ENCODE data around the gene IFI6.

The IFI6 gene

GRCh38 chr1:27638805-27639204 is 33.2 kb downstream of the IFI6 start:
- H3K4me3 ChIP-seq (ENCODE audit: low read depth, low read length): no peak overlapping the region
- TF ChIP-seq, protein P1, sequence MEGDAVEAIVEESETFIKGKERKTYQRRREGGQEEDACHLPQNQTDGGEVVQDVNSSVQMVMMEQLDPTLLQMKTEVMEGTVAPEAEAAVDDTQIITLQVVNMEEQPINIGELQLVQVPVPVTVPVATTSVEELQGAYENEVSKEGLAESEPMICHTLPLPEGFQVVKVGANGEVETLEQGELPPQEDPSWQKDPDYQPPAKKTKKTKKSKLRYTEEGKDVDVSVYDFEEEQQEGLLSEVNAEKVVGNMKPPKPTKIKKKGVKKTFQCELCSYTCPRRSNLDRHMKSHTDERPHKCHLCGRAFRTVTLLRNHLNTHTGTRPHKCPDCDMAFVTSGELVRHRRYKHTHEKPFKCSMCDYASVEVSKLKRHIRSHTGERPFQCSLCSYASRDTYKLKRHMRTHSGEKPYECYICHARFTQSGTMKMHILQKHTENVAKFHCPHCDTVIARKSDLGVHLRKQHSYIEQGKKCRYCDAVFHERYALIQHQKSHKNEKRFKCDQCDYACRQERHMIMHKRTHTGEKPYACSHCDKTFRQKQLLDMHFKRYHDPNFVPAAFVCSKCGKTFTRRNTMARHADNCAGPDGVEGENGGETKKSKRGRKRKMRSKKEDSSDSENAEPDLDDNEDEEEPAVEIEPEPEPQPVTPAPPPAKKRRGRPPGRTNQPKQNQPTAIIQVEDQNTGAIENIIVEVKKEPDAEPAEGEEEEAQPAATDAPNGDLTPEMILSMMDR (IDR thresholded peaks at IDR 0.05; ENCODE audit: low read depth, low read length): no peak

DNA sequence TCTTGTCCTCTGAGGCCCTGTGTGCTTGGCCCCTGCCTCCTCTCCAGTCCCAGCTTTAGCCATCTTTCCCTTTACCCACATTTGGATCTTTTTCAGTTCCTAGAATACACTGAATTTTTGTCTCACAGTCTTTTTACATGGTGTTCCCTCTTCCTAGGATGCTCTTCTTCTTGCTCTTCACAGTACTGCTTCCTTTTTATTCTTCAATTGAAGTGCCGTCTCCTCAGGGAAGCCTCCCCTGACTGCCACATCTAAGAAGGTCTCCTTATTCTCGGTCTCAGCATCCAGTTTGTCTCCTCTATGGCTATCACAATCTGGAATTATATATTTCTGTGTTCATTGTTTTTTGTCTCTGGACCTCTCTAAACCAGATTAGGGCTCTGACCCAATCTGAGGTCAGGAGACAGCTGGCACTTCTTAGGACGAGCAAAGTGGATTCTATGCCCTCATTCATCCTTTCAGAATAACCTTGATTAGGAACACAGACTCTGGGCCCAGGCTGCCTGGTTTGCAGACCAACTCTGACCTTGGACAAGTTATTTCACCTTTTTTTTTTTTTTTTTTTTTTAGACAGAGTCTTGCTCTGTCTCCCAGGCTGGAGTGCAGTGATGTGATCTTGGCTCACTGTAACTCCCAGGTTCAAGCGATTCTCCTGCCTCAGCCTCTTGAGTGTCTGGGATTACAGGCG is 33.8 kb downstream of the IFI6 start:
- no peak overlapping the region for H3K4me3 ChIP-seq (ENCODE audit: low read depth, low read length)
- TF ChIP-seq, protein P1 (IDR thresholded peaks at IDR 0.05; ENCODE audit: low read depth, low read length): no peak

DNA sequence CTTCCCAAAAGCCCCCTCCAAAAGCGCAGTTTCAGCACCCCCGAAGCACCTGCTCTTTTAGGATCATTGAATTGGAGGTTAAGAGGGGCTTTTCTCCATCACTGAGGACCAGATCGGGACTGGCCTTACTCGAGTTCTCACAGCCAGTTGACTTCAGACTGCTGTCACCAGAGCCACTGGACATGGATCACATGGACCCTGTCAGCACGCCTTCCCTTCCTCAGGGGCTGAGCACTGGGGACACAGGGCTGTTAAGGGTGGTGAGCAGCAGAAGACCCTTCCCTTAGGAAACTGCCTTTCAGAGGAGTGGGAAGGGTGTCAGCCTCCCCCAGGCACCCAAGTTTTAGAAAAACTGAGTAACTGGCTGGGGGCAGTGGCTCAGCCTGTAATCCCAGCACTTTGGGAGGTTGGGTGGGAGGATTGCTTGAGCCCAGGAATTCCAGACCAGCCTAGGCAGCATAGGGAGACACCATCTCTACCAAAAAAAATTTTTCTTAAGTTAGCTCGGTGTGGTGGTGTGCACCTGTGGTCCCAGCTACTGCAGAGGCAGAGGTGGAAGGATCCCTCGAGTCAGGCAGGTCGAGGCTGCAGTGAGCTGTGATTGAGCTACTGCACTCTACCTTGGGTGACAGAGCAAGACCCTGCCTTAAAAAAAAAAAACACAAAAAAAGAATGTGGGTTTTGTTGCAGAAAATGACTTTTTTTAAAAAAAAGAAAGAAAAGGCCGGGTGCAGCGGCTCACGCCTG is 36.4 kb downstream of the IFI6 start:
- H3K4me3 ChIP-seq (ENCODE audit: low read depth, low read length): no peak overlapping the region
- TF ChIP-seq, protein P1 (IDR thresholded peaks at IDR 0.05; ENCODE audit: low read depth, low read length): no peak

DNA sequence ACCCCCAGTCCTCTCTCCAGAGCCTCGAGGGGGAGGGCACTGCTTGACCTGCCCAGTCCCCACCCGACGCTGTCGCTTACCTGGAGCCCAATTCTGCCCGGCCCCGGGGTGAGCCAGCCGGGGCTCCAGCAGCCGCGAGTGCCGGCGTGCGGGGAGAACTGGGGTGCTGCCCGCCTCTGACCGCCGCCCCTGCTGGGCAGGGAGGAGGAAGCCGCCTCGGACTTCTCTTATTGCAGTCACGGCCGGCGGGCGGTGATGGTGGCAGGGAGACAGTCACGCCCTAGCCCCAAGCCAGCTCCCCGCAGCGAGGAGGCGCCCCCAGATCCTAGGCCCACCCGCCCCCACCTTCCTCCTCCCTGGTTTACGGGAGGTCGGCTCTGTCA is 37.0 kb downstream of the IFI6 start, which contains the start of gene FGR:
Gene FGR, minus strand, starts transcription at position 201 of the 383 bp plus-strand sequence. CDS start 11,269 bp downstream, outside the sequence.
- TF ChIP-seq, protein P1 (IDR thresholded peaks at IDR 0.05; ENCODE audit: low read depth, low read length): no peak
- H3K4me3 ChIP-seq (ENCODE audit: low read depth, low read length): peak within 1 kb of the TSS; percentile 22

DNA sequence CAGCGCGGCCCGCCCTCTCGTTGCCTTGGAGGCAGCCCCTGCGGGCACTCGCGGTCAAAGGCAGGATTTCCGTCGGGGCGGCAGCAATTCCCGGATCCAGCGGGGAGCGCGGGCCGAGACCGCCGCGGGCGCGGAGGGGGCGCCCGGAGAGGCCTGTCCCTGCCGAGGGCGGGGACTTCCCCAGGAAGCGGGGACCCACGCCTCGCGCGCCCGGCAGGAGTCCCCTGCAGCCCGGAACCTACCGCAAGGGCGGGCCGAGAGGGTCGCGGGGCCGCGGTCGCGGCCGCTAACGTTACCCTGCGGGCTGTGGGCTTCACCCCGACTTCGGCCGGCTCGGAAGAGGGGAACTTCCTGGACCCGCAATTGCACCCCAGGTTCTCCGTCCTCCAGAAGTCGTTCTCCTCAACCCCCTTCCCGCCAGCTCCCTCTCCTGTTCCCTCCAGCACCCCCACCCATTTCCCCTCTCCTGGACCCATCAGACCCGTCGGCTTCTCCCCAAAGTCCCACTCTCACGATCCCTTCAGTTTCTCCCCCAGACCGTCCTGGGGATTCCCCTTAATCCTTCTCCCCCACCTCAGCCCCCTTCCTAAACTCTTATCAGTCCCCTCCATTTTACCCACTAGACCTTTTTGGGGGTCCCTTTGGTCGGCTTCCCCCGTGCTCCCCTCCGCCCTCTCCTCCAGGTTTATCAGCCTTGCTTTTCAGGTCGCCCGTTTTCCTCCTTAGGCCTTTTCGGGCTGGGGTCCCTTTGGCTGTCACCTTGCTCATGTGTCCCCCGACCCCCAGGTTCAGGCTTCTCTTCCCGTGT is 37.6 kb downstream of the IFI6 start:
- TF ChIP-seq, protein P1 (IDR thresholded peaks at IDR 0.05; ENCODE audit: low read depth, low read length): no peak
- peak overlapping the region; percentile 22 for H3K4me3 ChIP-seq (ENCODE audit: low read depth, low read length)

DNA sequence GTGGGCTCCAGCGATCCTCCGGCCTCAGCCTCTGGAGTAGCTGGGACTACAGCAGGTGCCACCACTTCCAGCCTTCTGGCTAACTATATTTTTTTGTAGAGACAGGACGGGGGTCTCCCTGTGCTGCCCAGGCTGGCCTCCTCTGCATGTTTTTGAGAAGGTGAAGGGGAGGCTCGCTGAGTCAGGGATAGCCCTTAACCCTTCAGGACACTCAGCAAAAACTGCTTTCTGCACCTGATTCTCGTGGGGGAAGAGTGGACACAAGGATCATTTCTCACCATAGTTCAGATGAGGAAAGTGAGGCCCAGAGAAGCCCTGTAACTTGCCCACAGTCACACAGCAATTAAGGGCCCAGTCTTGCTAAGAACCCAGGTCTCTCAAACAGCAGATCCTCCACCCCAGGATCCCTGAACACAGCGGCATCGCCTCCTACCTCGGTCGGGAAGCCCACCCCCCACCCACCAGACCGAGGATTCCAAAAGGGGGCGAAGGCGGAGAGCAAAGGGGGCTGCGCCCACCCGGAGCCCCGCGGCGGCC is 38.3 kb downstream of the IFI6 start:
- TF ChIP-seq, protein P1 (IDR thresholded peaks at IDR 0.05; ENCODE audit: low read depth, low read length): no peak
- peak overlapping the region; percentile 22 for H3K4me3 ChIP-seq (ENCODE audit: low read depth, low read length)

All from WI38 (cell line).